ENCODE data around the gene RBBP5.

Gene RBBP5

DNA sequence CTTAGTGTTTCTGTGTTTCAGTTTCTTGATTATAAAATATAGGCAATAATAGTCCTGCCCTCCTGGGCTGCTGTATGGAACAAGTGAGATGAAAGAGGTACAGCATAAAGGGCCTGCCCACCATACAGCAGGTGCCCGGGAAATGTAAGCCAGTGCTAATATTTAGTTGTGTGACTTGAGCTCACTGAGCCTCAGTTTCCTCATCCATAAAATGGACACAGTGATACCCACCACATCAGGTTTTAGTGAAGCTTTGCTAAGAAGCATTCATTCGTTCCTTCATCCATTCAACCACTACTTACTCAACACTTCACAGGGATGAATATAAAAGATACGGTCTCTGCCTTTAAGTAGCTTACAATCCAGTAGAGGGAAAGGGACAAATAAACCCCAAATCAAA lies 58.9 kb downstream of the RBBP5 start:
- Histone ChIP-seq H3K4me3 (ENCODE audit: low read depth, low read length) (no peak overlapping the region), H3K36me3 (replicated peaks) (no peaks in the 10 kb centered on the region), H3K27me3 (replicated peaks) (no peaks in the 10 kb centered on the region), H3K27ac (no peak overlapping the region)
- TF ChIP-seq, protein P1, sequence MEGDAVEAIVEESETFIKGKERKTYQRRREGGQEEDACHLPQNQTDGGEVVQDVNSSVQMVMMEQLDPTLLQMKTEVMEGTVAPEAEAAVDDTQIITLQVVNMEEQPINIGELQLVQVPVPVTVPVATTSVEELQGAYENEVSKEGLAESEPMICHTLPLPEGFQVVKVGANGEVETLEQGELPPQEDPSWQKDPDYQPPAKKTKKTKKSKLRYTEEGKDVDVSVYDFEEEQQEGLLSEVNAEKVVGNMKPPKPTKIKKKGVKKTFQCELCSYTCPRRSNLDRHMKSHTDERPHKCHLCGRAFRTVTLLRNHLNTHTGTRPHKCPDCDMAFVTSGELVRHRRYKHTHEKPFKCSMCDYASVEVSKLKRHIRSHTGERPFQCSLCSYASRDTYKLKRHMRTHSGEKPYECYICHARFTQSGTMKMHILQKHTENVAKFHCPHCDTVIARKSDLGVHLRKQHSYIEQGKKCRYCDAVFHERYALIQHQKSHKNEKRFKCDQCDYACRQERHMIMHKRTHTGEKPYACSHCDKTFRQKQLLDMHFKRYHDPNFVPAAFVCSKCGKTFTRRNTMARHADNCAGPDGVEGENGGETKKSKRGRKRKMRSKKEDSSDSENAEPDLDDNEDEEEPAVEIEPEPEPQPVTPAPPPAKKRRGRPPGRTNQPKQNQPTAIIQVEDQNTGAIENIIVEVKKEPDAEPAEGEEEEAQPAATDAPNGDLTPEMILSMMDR (IDR thresholded peaks at IDR 0.05; ENCODE audit: low read depth, low read length, missing control alignments) = no peak
- DNase-seq = no peak
- in situ Hi-C loops (cut with HindIII; ENCODE audit: low pct_ligation_motif_present, low sequenced_read_pairs) = no loop called here

DNA sequence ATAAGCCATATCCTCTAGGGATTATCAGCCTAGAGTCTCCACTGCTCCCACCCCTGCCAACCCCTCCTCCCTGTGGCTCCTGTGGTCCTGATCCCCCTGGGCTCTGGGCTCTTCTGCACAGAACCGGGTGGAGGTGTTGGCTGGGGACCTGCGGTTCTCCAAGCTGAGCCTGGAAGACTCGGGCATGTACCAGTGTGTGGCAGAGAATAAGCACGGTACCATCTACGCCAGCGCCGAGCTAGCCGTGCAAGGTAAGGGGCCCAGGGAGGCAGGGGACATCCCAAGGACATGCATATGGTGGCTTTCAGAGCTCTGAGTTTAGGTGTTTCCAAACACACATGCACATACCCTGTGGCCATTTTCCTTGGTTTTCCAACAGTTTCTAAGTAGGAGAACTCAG lies 59.5 kb downstream of the RBBP5 start:
- TF ChIP-seq, protein P1 (IDR thresholded peaks at IDR 0.05; ENCODE audit: low read depth, low read length, missing control alignments) = no peak
- in situ Hi-C loops (cut with HindIII; ENCODE audit: low pct_ligation_motif_present, low sequenced_read_pairs) = no loop called here
- no peaks in the 10 kb centered on the region for H3K36me3 ChIP-seq (replicated peaks)
- H3K27me3 ChIP-seq (replicated peaks) = no peaks in the 10 kb centered on the region
- H3K4me3 ChIP-seq (ENCODE audit: low read depth, low read length) = no peak overlapping the region
- DNase-seq = no peak
- H3K27ac ChIP-seq = no peak overlapping the region

DNA sequence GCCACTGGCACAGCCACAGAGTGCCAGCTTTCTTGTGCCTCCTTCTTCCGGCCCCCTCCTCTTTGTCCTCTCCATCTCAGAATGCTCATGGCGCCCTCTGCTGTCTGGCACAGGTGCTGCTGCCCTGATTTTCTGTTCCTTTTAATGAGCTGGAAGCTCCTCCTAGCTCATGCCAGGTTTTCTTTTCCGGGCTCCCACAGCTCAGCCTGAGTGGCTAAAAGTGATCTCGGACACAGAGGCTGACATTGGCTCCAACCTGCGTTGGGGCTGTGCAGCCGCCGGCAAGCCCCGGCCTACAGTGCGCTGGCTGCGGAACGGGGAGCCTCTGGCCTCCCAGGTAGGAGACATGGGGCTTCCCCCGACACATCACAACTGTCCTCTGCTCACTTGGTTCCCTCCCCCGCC lies 60.1 kb downstream of the RBBP5 start:
- DNase-seq = peak; percentile 71
- Histone ChIP-seq H3K27me3 (replicated peaks) (no peaks in the 10 kb centered on the region), H3K36me3 (replicated peaks) (no peaks in the 10 kb centered on the region), H3K4me3 (ENCODE audit: low read depth, low read length) (no peak overlapping the region), H3K27ac (no peak overlapping the region)
- TF ChIP-seq, protein P1 (IDR thresholded peaks at IDR 0.05; ENCODE audit: low read depth, low read length, missing control alignments) = peak; percentile 96
- in situ Hi-C loops (cut with HindIII; ENCODE audit: low pct_ligation_motif_present, low sequenced_read_pairs) = no loop called here

- TF ChIP-seq, protein P1 (IDR thresholded peaks at IDR 0.05; ENCODE audit: low read depth, low read length, missing control alignments) = no peak
- Histone ChIP-seq H3K27ac (no peak overlapping the region), H3K36me3 (replicated peaks) (no peaks in the 10 kb centered on the region), H3K27me3 (replicated peaks) (no peaks in the 10 kb centered on the region), H3K4me3 (ENCODE audit: low read depth, low read length) (no peak overlapping the region)
- DNase-seq = no peak
- in situ Hi-C loops (cut with HindIII; ENCODE audit: low pct_ligation_motif_present, low sequenced_read_pairs) = no loop called here
Measured at GRCh38 chr1:205061227-205061626, 60.6 kb downstream of the RBBP5 start.

GRCh38 chr1:205060746-205061145 lies 61.0 kb downstream of the RBBP5 start:
- Histone ChIP-seq H3K27me3 (replicated peaks) (no peaks in the 10 kb centered on the region), H3K36me3 (replicated peaks) (no peaks in the 10 kb centered on the region), H3K4me3 (ENCODE audit: low read depth, low read length) (no peak overlapping the region), H3K27ac (no peak overlapping the region)
- in situ Hi-C loops (cut with HindIII; ENCODE audit: low pct_ligation_motif_present, low sequenced_read_pairs) = no loop called here
- DNase-seq = no peak
- TF ChIP-seq, protein P1 (IDR thresholded peaks at IDR 0.05; ENCODE audit: low read depth, low read length, missing control alignments) = no peak

- in situ Hi-C loops (cut with HindIII; ENCODE audit: low pct_ligation_motif_present, low sequenced_read_pairs) = no loop called here
- TF ChIP-seq, protein P1 (IDR thresholded peaks at IDR 0.05; ENCODE audit: low read depth, low read length, missing control alignments) = no peak
- no peak for DNase-seq
Measured at GRCh38 chr1:205059660-205060059, 62.1 kb downstream of the RBBP5 start.

More at GRCh38 chr1:205059660-205060059, 62.1 kb downstream of the RBBP5 start:
- Histone ChIP-seq H3K27ac (no peak overlapping the region), H3K4me3 (ENCODE audit: low read depth, low read length) (no peak overlapping the region), H3K27me3 (replicated peaks) (no peaks in the 10 kb centered on the region), H3K36me3 (replicated peaks) (no peaks in the 10 kb centered on the region)

Data from brain microvascular endothelial cell (primary cell).